GM06990 (cell line): Measurements from ENCODE around the gene ZBTB7C.

Experiments used
- DNase-seq: peaks from one replicate; pipeline ENCODE4 v3.0.0-alpha.2; 2011; ENCODE audit not compliant: insufficient read length; ENCODE audit errors: extremely low read depth
- H3K27me3 ChIP-seq: replicated peaks from 2 replicates; pipeline ENCODE4 v1.6.0; 2011; ENCODE audit warnings: low read length; ENCODE audit not compliant: control insufficient read depth, insufficient read depth
- H3K36me3 ChIP-seq: 2 replicates; pipeline ENCODE4 v1.5.1; 2011; ENCODE audit warnings: low read length; ENCODE audit not compliant: control insufficient read depth, insufficient read depth
- H3K4me3 ChIP-seq: replicated peaks from 2 replicates; pipeline ENCODE4 v1.5.1; 2011; ENCODE audit warnings: low read depth, mild to moderate bottlenecking, control low read depth, low read length
- CTCF ChIP-seq: IDR thresholded peaks from 2 replicates; pipeline ENCODE4 v1.5.1; 2011; ENCODE audit warnings: low read length, control low read depth, mild to moderate bottlenecking, inconsistent platforms; ENCODE audit not compliant: insufficient read depth, poor library complexity, severe bottlenecking

ZBTB7C gene

GRCh38 chr18:48207733-48208132 lies 201.4 kb downstream of the ZBTB7C start:
- H3K4me3 ChIP-seq = no peak overlapping the region
- no peaks in the 10 kb centered on the region for H3K36me3 ChIP-seq
- no peaks in the 10 kb centered on the region for H3K27me3 ChIP-seq
- no peak for DNase-seq
- TF ChIP-seq CTCF = no peak

GRCh38 chr18:48206887-48207286 lies 202.3 kb downstream of the ZBTB7C start:
- Histone ChIP-seq H3K27me3 (no peaks in the 10 kb centered on the region; the same call in 1 of the 2 replicates), H3K4me3 (no peak overlapping the region), H3K36me3 (no peaks in the 10 kb centered on the region)
- no peak for DNase-seq
- no peak for TF ChIP-seq CTCF

GRCh38 chr18:48203961-48204666 lies 205.1 kb downstream of the ZBTB7C start:
- Histone ChIP-seq H3K27me3 (no peaks in the 10 kb centered on the region; the same call in none of the 2 replicates), H3K4me3 (no peak overlapping the region), H3K36me3 (no peaks in the 10 kb centered on the region)
- TF ChIP-seq CTCF = no peak
- DNase-seq = no peak

GRCh38 chr18:48203288-48203945 lies 205.8 kb downstream of the ZBTB7C start:
- TF ChIP-seq CTCF = no peak
- no peak for DNase-seq
- Histone ChIP-seq H3K27me3 (no peaks in the 10 kb centered on the region; the same call in none of the 2 replicates), H3K36me3 (no peaks in the 10 kb centered on the region), H3K4me3 (no peak overlapping the region)

GRCh38 chr18:48202350-48203260 lies 206.6 kb downstream of the ZBTB7C start:
- no peaks in the 10 kb centered on the region for H3K36me3 ChIP-seq
- H3K4me3 ChIP-seq = no peak overlapping the region
- DNase-seq = no peak
- no peaks in the 10 kb centered on the region; the same call in none of the 2 replicates for H3K27me3 ChIP-seq
- no peak for TF ChIP-seq CTCF
